ENCODE results near the gene TAOK3. TPM values are rescaled to one million over a fixed set of nuclear protein-coding genes. Genes with fewer than 3 reads are reported as not detected.
"Not testable (repeated sequence)": the region's sequence is repeated elsewhere in the genome, so short reads cannot be mapped to it uniquely, and the experiment has no call there.

TAOK3 gene
- polyA plus RNA-seq, 6 donors from 2014 or later = 34.7 to 94.9 (median 86.3) TPM

- peaks cover 0 to 6% (median 5%) of the 10 kb centered on the region in 3 donors for H3K4me1 Mint-ChIP-seq
- H3K27ac Mint-ChIP-seq = peak overlapping the region in 2 of 6 donors; percentile 14 to 79
- no peaks in the 10 kb centered on the region for H3K27me3 Mint-ChIP-seq
- DNase-seq = no peak
- H3K36me3 Mint-ChIP-seq = peaks cover 8 to 32% of the 10 kb centered on the region in 2 donors
- H3K4me3 Mint-ChIP-seq = no peak overlapping the region
- no peaks in the 10 kb centered on the region for H3K9me3 Mint-ChIP-seq
- ATAC-seq (ENCODE audit: low read depth in 2 of 2) = no peak
Observed at GRCh38 chr12:118145798-118146156, 226.9 kb downstream of the TAOK3 start.

- no peak for DNase-seq
- peaks cover 8 to 33% of the 10 kb centered on the region in 2 donors for H3K36me3 Mint-ChIP-seq
- H3K9me3 Mint-ChIP-seq = no peaks in the 10 kb centered on the region
- no peak for ATAC-seq (ENCODE audit: low read depth in 2 of 2)
- no peaks in the 10 kb centered on the region for H3K27me3 Mint-ChIP-seq
- H3K4me1 Mint-ChIP-seq = peaks cover 0 to 6% (median 5%) of the 10 kb centered on the region in 3 donors
- peak overlapping the region in 5 of 6 donors; percentile 2 to 90 (median 31) for H3K27ac Mint-ChIP-seq
- peak overlapping the region in 1 of 8 donors; percentile 2 for H3K4me3 Mint-ChIP-seq
Observed at GRCh38 chr12:118145113-118145797, 227.5 kb downstream of the TAOK3 start.

GRCh38 chr12:118144499-118144898, 228.2 kb downstream of the TAOK3 start:
- Mint-ChIP-seq H3K9me3 (no peaks in the 10 kb centered on the region), H3K27ac (peak overlapping the region in 3 of 6 donors; percentile 31 to 84 (median 77)), H3K27me3 (no peaks in the 10 kb centered on the region), H3K36me3 (peaks cover 8 to 33% of the 10 kb centered on the region in 2 donors), H3K4me1 (peaks cover 0 to 9% (median 5%) of the 10 kb centered on the region in 3 donors), H3K4me3 (no peak overlapping the region)
- DNase-seq = no peak
- no peak for ATAC-seq (ENCODE audit: low read depth in 2 of 2)

GRCh38 chr12:118140825-118141224, 231.9 kb downstream of the TAOK3 start:
- Mint-ChIP-seq H3K36me3 (peaks cover 0 to 26% of the 10 kb centered on the region in 2 donors), H3K4me3 (no peak overlapping the region), H3K27ac (peak overlapping the region in 1 of 6 donors; percentile 30), H3K27me3 (no peaks in the 10 kb centered on the region), H3K9me3 (no peaks in the 10 kb centered on the region), H3K4me1 (peaks cover 8 to 33% (median 20%) of the 10 kb centered on the region in 3 donors)
- no peak for DNase-seq
- ATAC-seq (ENCODE audit: low read depth in 2 of 2) = no peak

- ATAC-seq (ENCODE audit: low read depth in 2 of 2) = no peak
- peak overlapping the region in 5 of 6 donors; percentile 70 to 91 (median 78) for H3K27ac Mint-ChIP-seq
- H3K4me3 Mint-ChIP-seq = peak overlapping the region; percentile 89 to 99 (median 96)
- no peaks in the 10 kb centered on the region for H3K9me3 Mint-ChIP-seq
- H3K36me3 Mint-ChIP-seq = peaks cover 0 to 11% of the 10 kb centered on the region in 2 donors
- no peak for DNase-seq
- H3K27me3 Mint-ChIP-seq = no peaks in the 10 kb centered on the region
- H3K4me1 Mint-ChIP-seq = peaks cover 16 to 31% (median 24%) of the 10 kb centered on the region in 3 donors
Observed at GRCh38 chr12:118137148-118137678, 235.5 kb downstream of the TAOK3 start.

- H3K27me3 Mint-ChIP-seq = no peaks in the 10 kb centered on the region
- ATAC-seq (ENCODE audit: low read depth in 2 of 2) (peak; percentile 19 to 35), DNase-seq (peak; percentile 25)
- peaks cover 0 to 8% of the 10 kb centered on the region in 2 donors for H3K36me3 Mint-ChIP-seq
- H3K27ac Mint-ChIP-seq = peak overlapping the region in 5 of 6 donors; percentile 70 to 91 (median 78)
- peaks cover 16 to 31% (median 24%) of the 10 kb centered on the region in 3 donors for H3K4me1 Mint-ChIP-seq
- H3K4me3 Mint-ChIP-seq = peak overlapping the region; percentile 89 to 99 (median 96)
- H3K9me3 Mint-ChIP-seq = no peaks in the 10 kb centered on the region
Observed at GRCh38 chr12:118136559-118137003, 236.1 kb downstream of the TAOK3 start.

- DNase-seq = peak; percentile 88
- Mint-ChIP-seq H3K27ac (peak within 1 kb of the TSS; percentile 49 to 97 (median 84)), H3K9me3 (no peaks in the 10 kb centered on the region), H3K4me1 (peaks cover 16 to 31% (median 24%) of the 10 kb centered on the region in 3 donors), H3K4me3 (peak within 1 kb of the TSS; percentile 89 to 99 (median 98)), H3K27me3 (no peaks in the 10 kb centered on the region), H3K36me3 (peaks cover 0 to 4% of the 10 kb centered on the region in 2 donors)
- ATAC-seq (ENCODE audit: low read depth in 2 of 2) = peak; percentile 99
Observed at GRCh38 chr12:118135788-118136558, 236.7 kb downstream of the TAOK3 start, which contains the start of gene PEBP1. PEBP1 (plus strand) TSS chr12:118136124; CDS start chr12:118136210, 86 bp downstream.

GRCh38 chr12:118129436-118129835, 243.3 kb downstream of the TAOK3 start:
- not testable (repeated sequence) for H3K27ac Mint-ChIP-seq; ATAC-seq (ENCODE audit: low read depth in 2 of 2); H3K4me3 Mint-ChIP-seq; H3K27me3 Mint-ChIP-seq; H3K9me3 Mint-ChIP-seq; H3K4me1 Mint-ChIP-seq; DNase-seq; H3K36me3 Mint-ChIP-seq

GRCh38 chr12:118127867-118128266, 244.8 kb downstream of the TAOK3 start:
- Mint-ChIP-seq H3K27me3 (no peaks in the 10 kb centered on the region), H3K9me3 (no peaks in the 10 kb centered on the region), H3K4me1 (no peaks in the 10 kb centered on the region), H3K4me3 (no peak overlapping the region), H3K27ac (peak overlapping the region in 1 of 6 donors; percentile 84), H3K36me3 (no peaks in the 10 kb centered on the region)
- ATAC-seq (ENCODE audit: low read depth in 2 of 2) = no peak
- DNase-seq = no peak

- ATAC-seq (ENCODE audit: low read depth in 2 of 2) = no peak
- no peak overlapping the region for H3K4me3 Mint-ChIP-seq
- no peaks in the 10 kb centered on the region for H3K36me3 Mint-ChIP-seq
- no peaks in the 10 kb centered on the region for H3K4me1 Mint-ChIP-seq
- no peaks in the 10 kb centered on the region for H3K9me3 Mint-ChIP-seq
- H3K27ac Mint-ChIP-seq = no peak overlapping the region
- no peak for DNase-seq
- no peaks in the 10 kb centered on the region for H3K27me3 Mint-ChIP-seq
Observed at GRCh38 chr12:118126119-118126757, 246.5 kb downstream of the TAOK3 start.

- ATAC-seq (ENCODE audit: low read depth in 2 of 2) (no peak), DNase-seq (no peak)
- no peaks in the 10 kb centered on the region for H3K27me3 Mint-ChIP-seq
- H3K27ac Mint-ChIP-seq = no peak overlapping the region
- no peaks in the 10 kb centered on the region for H3K4me1 Mint-ChIP-seq
- H3K36me3 Mint-ChIP-seq = no peaks in the 10 kb centered on the region
- no peak overlapping the region for H3K4me3 Mint-ChIP-seq
- no peaks in the 10 kb centered on the region for H3K9me3 Mint-ChIP-seq
Observed at GRCh38 chr12:118125743-118126118, 247.0 kb downstream of the TAOK3 start.

- H3K36me3 Mint-ChIP-seq = no peaks in the 10 kb centered on the region
- DNase-seq (no peak), ATAC-seq (ENCODE audit: low read depth in 2 of 2) (no peak)
- no peaks in the 10 kb centered on the region for H3K9me3 Mint-ChIP-seq
- no peaks in the 10 kb centered on the region for H3K27me3 Mint-ChIP-seq
- no peaks in the 10 kb centered on the region for H3K4me1 Mint-ChIP-seq
- peak overlapping the region in 1 of 6 donors; percentile 7 for H3K27ac Mint-ChIP-seq
- H3K4me3 Mint-ChIP-seq = no peak overlapping the region
Observed at GRCh38 chr12:118124333-118124874, 248.3 kb downstream of the TAOK3 start.

- H3K4me1 Mint-ChIP-seq = no peaks in the 10 kb centered on the region
- H3K9me3 Mint-ChIP-seq = no peaks in the 10 kb centered on the region
- H3K4me3 Mint-ChIP-seq = no peak overlapping the region
- no peaks in the 10 kb centered on the region for H3K36me3 Mint-ChIP-seq
- ATAC-seq (ENCODE audit: low read depth in 2 of 2) = no peak
- DNase-seq = no peak
- H3K27ac Mint-ChIP-seq = no peak overlapping the region
- no peaks in the 10 kb centered on the region for H3K27me3 Mint-ChIP-seq
Observed at GRCh38 chr12:118122264-118122663, 250.4 kb downstream of the TAOK3 start.
